HUES64 (cell line): ENCODE measurements around the gene CDY2B. TPM values are rescaled to one million over a fixed set of nuclear protein-coding genes. Genes with fewer than 3 reads are reported as not detected.
"Not testable (repeated sequence)": the region's sequence is repeated elsewhere in the genome, so short reads cannot be mapped to it uniquely, and the experiment has no call there.

Experiments used
- H3K27ac ChIP-seq: 2 replicates; pipeline ENCODE4 v1.7.0; 2013; ENCODE audit warnings: low read depth, low read length, inconsistent platforms
- H3K27me3 ChIP-seq: 2 replicates; pipeline ENCODE4 v1.6.1; 2013; ENCODE audit warnings: mild to moderate bottlenecking, low read length; ENCODE audit not compliant: insufficient read depth
- H3K36me3 ChIP-seq: 2 replicates; pipeline ENCODE4 v1.6.1; 2013; ENCODE audit warnings: mild to moderate bottlenecking, low read length; ENCODE audit not compliant: insufficient read depth
- H3K4me1 ChIP-seq: 2 replicates; pipeline ENCODE4 v1.6.1; 2013; ENCODE audit warnings: mild to moderate bottlenecking, low read length, moderate library complexity; ENCODE audit not compliant: insufficient read depth
- H3K4me3 ChIP-seq: 2 replicates; pipeline ENCODE4 v1.5.1; 2013; ENCODE audit warnings: mild to moderate bottlenecking, low read length, moderate library complexity
- H3K9ac ChIP-seq: 2 replicates; pipeline ENCODE4 v1.6.1; 2013; ENCODE audit warnings: mild to moderate bottlenecking, low read depth, low read length
- H3K9me3 ChIP-seq: 2 replicates; pipeline ENCODE4 v1.6.1; 2013; ENCODE audit warnings: low read depth, low read length; ENCODE audit not compliant: insufficient read depth
- WGBS: fragments of 150-250, 120-280 bp; methylation state at CpG from one replicate; pipeline ENCODE4 v1.1.7; 2013; ENCODE audit warnings: missing lambda C conversion rate; 5-methylcytosine and 5-hydroxymethylcytosine counted together
- polyA plus RNA-seq, 2 experiments: library from polyadenylated mRNA; stranded (reverse); fragments of 50-300 nt; gene quantifications; one replicate each; pipeline ENCODE4 v1.2.3, GENCODE V29; 2013

CDY2B gene, protein sequence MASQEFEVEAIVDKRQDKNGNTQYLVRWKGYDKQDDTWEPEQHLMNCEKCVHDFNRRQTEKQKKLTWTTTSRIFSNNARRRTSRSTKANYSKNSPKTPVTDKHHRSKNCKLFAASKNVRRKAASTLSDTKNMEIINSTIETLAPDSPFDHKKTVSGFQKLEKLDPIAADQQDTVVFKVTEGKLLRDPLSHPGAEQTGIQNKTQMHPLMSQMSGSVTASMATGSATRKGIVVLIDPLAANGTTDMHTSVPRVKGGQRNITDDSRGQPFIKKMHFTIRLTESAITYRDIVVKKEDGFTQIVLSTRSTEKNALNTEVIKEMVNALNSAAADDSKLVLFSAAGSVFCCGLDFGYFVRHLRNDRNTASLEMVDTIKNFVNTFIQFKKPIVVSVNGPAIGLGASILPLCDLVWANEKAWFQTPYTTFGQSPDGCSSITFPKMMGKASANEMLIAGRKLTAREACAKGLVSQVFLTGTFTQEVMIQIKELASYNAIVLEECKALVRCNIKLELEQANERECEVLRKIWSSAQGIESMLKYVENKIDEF
- polyA plus RNA-seq (2013, experiment 1 of 2) = not detected
- not detected for polyA plus RNA-seq (2013, experiment 2 of 2)

- not testable (repeated sequence) for H3K4me1 ChIP-seq, H3K9me3 ChIP-seq, H3K27ac ChIP-seq, H3K9ac ChIP-seq, H3K36me3 ChIP-seq, H3K4me3 ChIP-seq, H3K27me3 ChIP-seq
- WGBS = no CpG with 5 or more reads among the region's 2 CpGs
These were observed at the start of gene CDY2B for GRCh38 chrY:17880120-17880519. TSS of gene CDY2B (minus strand) at chrY:17880220. CDS start at chrY:17879892, 328 bp downstream.

- no CpG with 5 or more reads among the region's 3 CpGs for WGBS
- H3K4me1 ChIP-seq, H3K36me3 ChIP-seq, H3K9me3 ChIP-seq, H3K4me3 ChIP-seq, H3K9ac ChIP-seq, H3K27ac ChIP-seq, H3K27me3 ChIP-seq: not testable (repeated sequence)
These were observed 28.0 kb upstream of the CDY2B start for GRCh38 chrY:17908009-17908408.

DNA sequence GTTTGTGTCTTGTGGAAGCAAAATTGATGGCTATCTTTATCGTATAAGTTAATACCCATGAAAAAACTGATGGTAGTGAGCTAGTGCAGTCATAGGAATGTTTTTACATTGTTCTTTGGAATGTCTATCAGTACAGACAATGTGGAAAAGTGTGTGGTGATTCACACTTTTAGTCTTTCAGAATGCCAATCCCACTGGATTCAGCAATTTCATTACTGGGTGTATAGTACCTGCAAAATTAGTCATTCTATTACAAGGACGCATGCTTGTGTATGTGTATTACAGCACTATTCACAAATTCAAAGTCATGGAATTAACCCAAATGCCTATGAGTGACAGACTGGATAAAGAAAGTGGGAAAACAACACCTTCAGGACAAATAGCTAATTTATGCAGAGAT is 27.3 kb upstream of the CDY2B start:
- not testable (repeated sequence) for H3K9me3 ChIP-seq, H3K27me3 ChIP-seq, H3K4me3 ChIP-seq, H3K36me3 ChIP-seq, H3K4me1 ChIP-seq, H3K27ac ChIP-seq, H3K9ac ChIP-seq
- no CpG with 5 or more reads among the region's 2 CpGs for WGBS

GRCh38 chrY:17881697-17882096 is 1.7 kb upstream of the CDY2B start:
- H3K9ac ChIP-seq, H3K27me3 ChIP-seq, H3K4me1 ChIP-seq, H3K27ac ChIP-seq, H3K4me3 ChIP-seq, H3K36me3 ChIP-seq, H3K9me3 ChIP-seq: not testable (repeated sequence)
- WGBS = no CpG with 5 or more reads among the region's 2 CpGs

DNA sequence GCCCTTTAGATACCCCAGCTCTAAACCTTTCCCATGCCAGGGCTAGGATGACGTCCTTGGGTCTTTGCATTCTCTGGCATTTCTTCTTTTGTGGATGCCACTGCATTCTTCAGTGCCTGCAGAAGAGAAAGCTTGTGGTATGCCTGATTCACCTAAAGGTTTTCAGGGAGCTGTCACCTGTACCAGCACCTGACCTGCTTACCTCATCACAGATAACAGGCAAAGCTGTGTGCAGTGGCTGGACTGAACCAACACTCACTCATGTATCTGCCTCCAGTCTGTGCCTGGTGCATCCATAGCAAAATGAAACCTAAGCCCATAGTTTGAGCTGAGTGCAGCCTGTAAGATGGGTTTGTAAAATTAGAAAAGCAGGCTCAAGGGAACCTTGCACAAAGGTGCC is 3.3 kb downstream of the CDY2B start:
- H3K9me3 ChIP-seq, H3K9ac ChIP-seq, H3K36me3 ChIP-seq, H3K4me3 ChIP-seq, H3K4me1 ChIP-seq, H3K27me3 ChIP-seq, H3K27ac ChIP-seq: not testable (repeated sequence)
- WGBS = no CpG with 5 or more reads among the region's 1 CpG

GRCh38 chrY:17875401-17875800 is 4.6 kb downstream of the CDY2B start:
- H3K9ac ChIP-seq, H3K4me3 ChIP-seq, H3K36me3 ChIP-seq, H3K9me3 ChIP-seq, H3K27ac ChIP-seq, H3K4me1 ChIP-seq, H3K27me3 ChIP-seq: not testable (repeated sequence)
- WGBS = no CpG with 5 or more reads among the region's 3 CpGs

DNA sequence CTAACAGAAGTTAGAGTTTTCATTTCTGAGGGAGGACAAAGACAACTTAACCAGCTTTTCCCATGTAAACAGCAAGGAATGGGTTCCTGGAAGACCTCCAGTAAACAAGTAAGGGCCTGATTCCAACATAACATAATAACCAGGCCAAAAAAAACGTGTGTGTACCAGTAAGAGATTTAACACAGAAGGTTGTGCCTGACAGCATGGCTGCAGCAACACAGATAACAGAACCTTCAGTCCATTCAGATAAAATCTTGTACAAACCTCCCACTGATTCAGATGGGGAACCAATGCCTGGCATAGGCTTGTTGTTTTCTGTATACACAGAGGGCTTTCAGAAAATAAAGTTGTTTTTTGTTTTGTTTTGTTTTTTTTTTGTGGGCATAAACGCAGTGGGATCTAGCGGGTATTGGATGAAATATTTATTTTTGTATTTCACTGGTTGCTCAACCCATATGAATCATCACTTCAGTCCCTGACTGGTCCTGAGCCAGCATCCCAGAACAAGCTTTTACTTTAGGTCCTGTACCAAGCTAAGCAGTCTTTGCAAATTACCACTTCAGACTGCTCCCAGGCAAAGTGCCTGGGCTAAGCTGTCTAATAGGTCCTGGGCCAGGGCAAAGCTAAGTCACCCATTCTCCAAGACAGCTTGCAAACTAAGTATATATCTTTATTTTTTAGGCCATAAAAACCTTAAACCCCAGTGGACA is 8.7 kb downstream of the CDY2B start:
- H3K9me3 ChIP-seq, H3K27ac ChIP-seq, H3K27me3 ChIP-seq, H3K4me1 ChIP-seq, H3K4me3 ChIP-seq, H3K36me3 ChIP-seq, H3K9ac ChIP-seq: not testable (repeated sequence)
- WGBS = no CpG with 5 or more reads among the region's 3 CpGs

DNA sequence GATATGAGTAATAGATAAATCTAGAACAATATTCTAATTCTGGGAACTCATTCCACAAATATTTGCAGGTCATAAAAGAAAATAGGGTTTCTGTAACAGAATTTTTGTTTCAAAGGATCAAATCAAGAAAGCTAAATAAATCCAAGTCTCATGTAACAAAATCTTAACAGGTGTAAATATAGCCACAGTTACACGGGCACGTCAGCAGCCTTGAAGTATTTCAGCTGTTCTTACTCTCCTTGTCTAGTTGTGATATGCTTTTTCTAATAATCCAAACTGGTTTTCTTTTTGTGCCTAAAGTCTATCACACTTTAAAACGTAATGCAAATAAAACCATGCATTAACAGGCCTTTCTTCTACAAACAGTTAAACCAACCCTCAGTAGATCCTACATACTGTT is 9.3 kb downstream of the CDY2B start:
- not testable (repeated sequence) for H3K9ac ChIP-seq, H3K27me3 ChIP-seq, H3K27ac ChIP-seq, H3K9me3 ChIP-seq, H3K4me3 ChIP-seq, H3K4me1 ChIP-seq, H3K36me3 ChIP-seq
- WGBS = no CpG with 5 or more reads among the region's 3 CpGs

GRCh38 chrY:17867850-17868249 is 12.2 kb downstream of the CDY2B start:
- H3K27ac ChIP-seq, H3K4me3 ChIP-seq, H3K9ac ChIP-seq, H3K36me3 ChIP-seq, H3K27me3 ChIP-seq, H3K4me1 ChIP-seq, H3K9me3 ChIP-seq: not testable (repeated sequence)
- no CpG with 5 or more reads among the region's 4 CpGs for WGBS

- H3K36me3 ChIP-seq, H3K27me3 ChIP-seq, H3K4me1 ChIP-seq, H3K4me3 ChIP-seq, H3K9ac ChIP-seq, H3K9me3 ChIP-seq, H3K27ac ChIP-seq: not testable (repeated sequence)
- WGBS = no CpG with 5 or more reads among the region's 3 CpGs
These were observed 19.4 kb downstream of the CDY2B start for GRCh38 chrY:17860634-17861033.

- H3K9ac ChIP-seq, H3K9me3 ChIP-seq, H3K4me1 ChIP-seq, H3K4me3 ChIP-seq, H3K36me3 ChIP-seq, H3K27ac ChIP-seq, H3K27me3 ChIP-seq: not testable (repeated sequence)
- WGBS = no CpG with 5 or more reads among the region's 10 CpGs
These were observed 22.8 kb downstream of the CDY2B start for GRCh38 chrY:17856963-17857848.
